ENCODE data around the gene USP24.
A peak's percentile ranks its signal among the peaks of the same experiment; 100 is the strongest.
"Not testable (repeated sequence)": the region's sequence is repeated elsewhere in the genome, so short reads cannot be mapped to it uniquely, and the experiment has no call there.

Gene USP24

GRCh38 chr1:55231745-55232144 is 16.6 kb upstream of the USP24 start:
- no peak for DNase-seq

GRCh38 chr1:55230659-55231058 is 15.5 kb upstream of the USP24 start:
- peak; percentile 31 for DNase-seq

DNA sequence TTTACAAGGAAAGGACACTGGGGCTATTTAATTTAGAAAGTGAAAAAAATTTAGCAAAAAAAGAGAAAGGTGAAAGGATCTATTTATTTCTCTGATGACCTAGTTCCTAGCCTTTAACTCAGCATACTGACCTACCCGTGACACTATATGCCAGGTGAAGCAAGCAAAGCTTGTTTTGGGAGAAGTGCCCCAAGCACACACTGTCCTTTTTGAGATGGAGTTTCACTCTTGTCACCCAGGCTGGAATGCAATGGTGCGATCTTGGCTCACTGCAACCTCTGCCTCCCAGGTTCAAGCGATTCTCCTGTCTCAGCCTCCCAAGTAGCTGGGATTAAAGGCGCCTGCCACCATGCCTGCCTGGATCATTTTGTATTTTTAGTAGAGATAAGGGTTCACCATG is 14.6 kb upstream of the USP24 start:
- DNase-seq = not testable (repeated sequence)

DNA sequence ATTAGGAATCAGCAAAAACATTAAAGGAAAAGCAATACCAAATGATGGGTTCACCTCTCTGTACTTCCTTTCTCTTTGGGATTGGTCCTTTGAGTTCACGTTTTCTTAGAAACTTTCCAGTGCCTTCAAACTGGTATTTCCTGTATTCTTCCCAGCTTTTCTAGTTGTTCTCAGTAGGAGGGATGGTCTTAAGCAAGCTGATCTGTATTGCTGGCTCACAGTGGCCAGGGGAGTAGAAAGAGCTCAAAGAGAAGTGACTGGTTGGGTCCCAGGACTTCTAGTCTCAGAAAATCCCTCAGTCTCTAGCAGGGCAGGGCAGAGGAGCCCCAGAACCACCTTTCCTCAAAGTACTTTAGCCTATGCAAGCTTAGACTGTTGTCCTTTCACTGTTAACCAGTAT is 10.1 kb upstream of the USP24 start:
- DNase-seq = no peak

GRCh38 chr1:55224729-55225128 is 9.6 kb upstream of the USP24 start:
- no peak for DNase-seq

- DNase-seq = no peak
Measured at GRCh38 chr1:55222152-55222551, 7.0 kb upstream of the USP24 start.

- peak; percentile 45 for DNase-seq
Measured at GRCh38 chr1:55217226-55217986, 2.2 kb upstream of the USP24 start.

DNA sequence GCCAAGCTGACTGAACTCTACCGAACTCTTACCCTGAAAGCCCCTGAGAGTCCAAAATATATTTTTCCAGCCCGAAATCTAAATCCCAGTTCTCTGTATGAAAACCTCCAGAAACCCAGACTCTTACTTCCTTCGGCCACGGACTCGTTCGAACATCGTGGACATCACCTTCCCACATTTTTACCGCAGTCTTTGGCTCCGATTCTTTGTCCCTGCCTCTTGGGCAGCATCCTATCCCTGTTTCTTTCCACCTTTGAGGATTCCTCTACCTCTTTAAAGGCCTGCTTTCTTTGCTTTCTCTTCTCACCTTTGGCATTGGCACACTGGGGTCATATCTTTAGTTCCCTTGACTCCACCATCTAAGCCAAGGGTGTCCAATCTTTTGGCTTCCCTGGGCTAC is 932 bp upstream of the USP24 start:
- no peak for DNase-seq

GRCh38 chr1:55214934-55215193 is 300 bp downstream of the USP24 start:
- DNase-seq = peak; percentile 57

GRCh38 chr1:55214212-55214933 is 791 bp downstream of the USP24 start:
- peak; percentile 76 for DNase-seq

DNA sequence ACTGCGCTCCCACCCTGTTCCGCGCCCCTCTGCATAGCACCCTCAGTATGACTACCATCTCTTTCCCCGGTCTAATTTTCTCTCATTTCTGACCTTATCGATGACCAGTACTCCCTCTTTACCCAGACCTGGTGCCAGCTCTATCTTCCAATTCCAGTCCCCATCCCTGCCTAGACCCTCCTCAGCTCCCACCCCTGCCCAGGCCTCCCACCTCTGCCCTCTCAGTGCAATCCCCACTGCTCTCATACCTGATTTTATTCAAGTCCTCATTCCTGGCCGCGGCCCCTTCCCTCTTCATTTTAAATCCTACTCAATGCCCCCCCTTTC is 1.3 kb downstream of the USP24 start:
- DNase-seq = no peak

DNA sequence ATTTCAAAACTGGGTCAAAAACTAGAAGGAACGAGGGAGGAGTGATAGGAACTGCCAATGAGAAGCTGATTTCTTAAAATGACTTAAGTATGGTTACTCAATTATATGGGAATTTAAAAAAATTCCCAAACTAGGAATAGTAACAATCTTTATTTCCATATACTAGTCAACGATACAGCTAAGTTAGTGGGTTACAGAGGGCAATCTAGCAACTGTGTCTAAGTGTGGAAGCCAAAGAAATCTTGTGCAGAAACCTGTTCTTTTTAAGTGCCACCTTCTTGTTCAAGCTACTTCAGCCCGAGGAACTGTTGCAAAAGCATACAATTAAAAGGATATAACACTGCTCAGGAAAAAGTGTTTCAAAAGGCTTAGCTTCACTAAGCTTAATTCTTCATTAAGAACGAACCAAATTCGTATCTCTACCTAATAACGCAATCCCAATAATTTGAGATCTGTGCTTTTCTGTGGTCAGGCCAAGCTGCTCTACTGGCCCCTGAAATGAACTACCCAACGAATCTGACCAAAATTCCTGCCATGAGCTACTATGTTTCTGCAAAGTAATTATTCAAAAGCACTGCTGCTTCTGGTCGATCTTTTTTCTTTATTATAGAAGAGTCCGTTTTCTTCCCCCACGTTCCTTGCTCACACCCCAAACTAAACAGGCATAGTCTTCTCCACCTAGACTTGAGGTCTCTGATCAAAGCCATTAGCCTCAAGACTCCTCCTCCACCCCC is 1.8 kb downstream of the USP24 start:
- peak; percentile 33 for DNase-seq

- DNase-seq = peak; percentile 47
Measured at GRCh38 chr1:55212349-55213150, 2.6 kb downstream of the USP24 start.

DNA sequence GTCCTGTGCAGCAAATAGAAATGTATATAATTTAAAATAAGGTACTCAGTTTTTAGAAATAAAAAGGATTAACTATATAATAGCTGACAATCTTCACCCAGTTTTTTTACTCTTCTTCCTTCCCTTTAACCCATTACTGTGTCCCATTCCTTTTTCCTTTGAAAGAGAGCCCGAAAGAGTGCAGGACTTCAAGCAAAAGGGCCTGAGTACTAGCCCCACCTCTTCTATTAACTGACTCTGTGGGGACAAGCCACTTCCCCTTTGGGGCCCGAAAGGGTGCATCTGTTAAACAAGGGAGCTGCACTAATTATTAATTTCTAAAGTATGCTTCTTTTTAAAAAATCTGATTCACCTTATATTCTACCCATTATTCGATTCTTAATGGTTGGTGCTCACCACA is 3.3 kb downstream of the USP24 start:
- DNase-seq = peak; percentile 13

DNA sequence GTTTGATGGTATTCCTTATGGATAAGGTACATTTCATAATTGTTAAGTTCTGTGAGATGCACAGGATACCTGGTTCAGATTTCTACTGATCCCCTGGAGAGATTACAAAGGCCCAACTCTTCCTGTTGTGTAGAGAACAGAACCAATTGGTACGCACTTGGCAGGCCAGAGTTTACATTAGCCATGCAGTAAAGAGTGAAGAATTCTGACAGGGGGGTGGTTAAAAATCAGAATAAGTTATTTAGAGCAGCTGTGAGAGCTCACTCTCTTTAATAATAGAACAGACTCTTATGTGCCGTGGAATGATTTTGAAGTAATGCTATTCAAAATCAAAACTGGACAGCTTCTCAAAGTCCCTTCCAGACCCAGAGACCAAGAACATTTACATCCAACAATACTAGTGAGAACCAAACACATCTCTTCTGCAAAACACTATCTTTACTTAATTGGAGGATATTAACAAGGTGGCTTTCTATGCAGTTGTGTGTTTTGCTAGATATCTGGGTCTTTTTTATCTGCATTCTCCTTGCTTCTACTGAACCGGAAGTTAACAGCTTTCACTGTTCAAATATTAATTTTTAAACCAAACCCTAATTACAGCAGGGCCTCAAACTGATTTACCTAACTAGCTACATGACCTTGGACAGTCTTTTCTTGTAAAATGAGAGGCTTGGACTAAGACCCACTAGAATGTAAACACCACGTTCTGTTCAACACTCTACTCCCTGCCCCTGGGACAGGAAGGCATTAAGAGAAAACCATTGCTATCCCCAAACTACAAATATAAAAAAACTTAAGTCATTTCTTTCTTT is 4.0 kb downstream of the USP24 start:
- DNase-seq = peak; percentile 77

DNA sequence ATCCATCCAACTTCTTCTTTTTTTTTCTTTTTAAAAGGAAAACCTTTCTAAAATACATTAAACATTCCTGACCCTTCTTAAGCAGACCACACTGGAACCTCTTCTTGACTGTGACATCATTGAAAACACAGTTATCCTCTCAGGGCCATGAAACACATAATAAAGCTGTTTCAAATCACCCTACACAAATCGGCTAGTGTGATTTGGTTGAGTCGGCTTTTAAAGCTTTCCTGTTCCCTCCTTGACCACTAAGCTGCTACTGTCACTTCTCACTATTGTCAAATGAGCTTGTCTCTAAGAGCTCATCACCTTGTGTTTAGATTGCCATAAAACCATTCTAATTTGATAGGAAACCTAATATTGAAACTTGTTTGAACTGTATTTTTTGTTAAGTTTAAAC is 5.9 kb downstream of the USP24 start:
- DNase-seq = peak; percentile 60

GRCh38 chr1:55206210-55206609 is 9.0 kb downstream of the USP24 start:
- no peak for DNase-seq

DNA sequence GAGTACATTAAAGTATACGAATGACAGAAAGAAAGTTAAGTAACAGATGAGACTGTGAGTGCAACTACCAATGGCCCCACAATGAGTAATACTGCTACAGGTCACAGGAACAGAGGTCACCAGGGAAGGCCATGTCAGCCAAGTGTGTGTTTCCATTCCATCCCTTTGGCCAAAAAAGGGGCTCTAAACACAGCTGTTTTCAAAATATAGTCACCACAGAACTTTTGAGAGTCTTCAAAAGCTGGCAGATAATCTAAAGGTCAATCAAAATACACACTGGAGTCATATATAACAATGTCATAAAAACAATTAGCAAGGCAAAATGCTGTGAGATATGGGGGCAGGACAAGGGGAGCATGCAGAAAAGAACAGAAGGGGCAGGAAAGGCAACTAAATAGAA is 10.2 kb downstream of the USP24 start:
- DNase-seq = no peak

DNA sequence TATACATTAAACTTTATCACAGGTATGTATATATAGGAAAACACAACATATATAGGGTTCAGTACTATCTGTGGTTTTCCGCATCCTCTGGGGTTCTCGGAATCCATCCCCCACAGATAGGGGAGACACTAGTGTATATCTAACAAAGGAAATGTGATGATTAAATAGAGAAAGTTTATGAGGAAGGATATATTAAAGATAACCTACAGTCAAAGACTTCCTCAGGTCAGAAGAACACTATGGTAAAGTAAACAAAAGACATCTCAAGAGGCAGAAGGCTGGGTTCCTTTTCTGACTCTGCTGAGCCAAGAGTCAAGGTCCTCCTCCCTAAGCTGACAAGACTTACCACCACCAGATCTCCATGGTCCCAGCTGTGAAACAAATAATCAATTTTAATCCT is 12.1 kb downstream of the USP24 start:
- DNase-seq = no peak

DNA sequence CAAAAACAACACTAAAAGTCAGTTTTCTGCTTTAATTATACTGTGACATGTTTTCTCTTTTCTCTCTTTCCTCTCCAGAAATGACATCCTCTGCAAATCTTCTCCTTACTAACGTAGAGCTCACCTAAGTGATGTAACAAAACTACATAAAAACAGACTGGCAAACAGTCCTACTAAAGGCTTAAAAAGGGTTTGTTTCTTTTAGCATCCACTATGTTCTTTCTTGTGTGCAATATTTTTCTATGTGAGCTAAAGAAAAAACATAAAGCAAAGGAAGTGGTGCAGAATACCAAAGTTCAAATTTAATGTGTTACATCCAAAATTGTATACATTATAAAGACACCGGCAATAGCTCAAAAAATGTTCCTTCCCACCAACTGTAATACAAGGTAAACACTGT is 14.5 kb downstream of the USP24 start:
- no peak for DNase-seq

GRCh38 chr1:55199735-55200134 is 15.4 kb downstream of the USP24 start:
- not testable (repeated sequence) for DNase-seq

- no peak for DNase-seq
Measured at GRCh38 chr1:55198044-55198443, 17.1 kb downstream of the USP24 start.

- DNase-seq = no peak
Measured at GRCh38 chr1:55197099-55197498, 18.1 kb downstream of the USP24 start.

Data from NCI-H69 (cell line).